Stimulated activated CD4-positive, alpha-beta T cell treated with anti-CD3 and anti-CD28 coated beads, Interleukin-1b, Interleukin-23, amount 100 ng/mL, for 48 hours (primary cell): ENCODE results near the gene QRFP.

Experiments
- DNase-seq: peaks from one replicate; pipeline ENCODE4 v3.0.0-alpha.2; 2020

QRFP gene

DNA sequence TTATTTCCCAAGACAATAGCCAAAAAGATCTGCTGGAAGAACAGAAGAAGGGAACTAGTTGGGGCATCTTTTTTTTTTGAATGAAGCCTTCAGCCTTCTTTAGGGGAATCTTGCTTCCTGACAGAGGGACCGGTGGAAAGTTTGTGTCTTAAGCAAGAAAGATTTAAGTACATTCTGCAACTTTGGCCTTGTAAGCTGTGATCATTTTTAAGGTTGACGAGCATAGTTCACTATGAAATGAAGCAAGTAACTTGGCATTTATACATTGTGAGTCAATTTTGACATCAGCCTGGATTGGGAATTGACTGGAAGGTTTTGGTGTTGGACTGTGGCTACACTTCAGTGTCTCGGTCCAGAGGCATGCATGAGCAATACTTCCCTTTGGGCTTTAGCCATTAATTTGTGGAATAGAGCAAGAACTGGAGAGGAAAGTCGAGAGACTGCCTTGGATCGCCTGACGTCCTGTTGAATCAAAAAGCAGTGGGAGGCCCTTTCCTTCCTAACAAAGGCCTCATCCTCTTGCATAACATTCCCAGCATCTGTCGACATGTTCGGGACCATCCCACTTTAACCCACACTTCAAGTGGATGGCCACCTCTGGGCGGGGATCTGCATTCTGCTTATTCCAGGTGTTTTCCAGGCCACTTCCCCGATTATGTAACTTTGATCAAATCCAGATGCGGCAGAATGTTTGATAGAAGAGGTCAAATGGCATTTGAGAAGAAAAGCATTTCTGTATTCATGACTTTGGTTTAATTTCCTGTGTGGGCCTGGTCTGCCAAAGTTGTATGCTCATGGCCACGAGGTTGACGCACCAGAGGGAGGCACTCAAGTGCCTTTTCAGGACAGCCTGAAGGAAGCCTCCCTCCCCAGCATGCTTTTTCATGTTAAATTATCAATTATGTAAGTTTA, 49.0 kb downstream of the QRFP start:
- no peak for DNase-seq

DNA sequence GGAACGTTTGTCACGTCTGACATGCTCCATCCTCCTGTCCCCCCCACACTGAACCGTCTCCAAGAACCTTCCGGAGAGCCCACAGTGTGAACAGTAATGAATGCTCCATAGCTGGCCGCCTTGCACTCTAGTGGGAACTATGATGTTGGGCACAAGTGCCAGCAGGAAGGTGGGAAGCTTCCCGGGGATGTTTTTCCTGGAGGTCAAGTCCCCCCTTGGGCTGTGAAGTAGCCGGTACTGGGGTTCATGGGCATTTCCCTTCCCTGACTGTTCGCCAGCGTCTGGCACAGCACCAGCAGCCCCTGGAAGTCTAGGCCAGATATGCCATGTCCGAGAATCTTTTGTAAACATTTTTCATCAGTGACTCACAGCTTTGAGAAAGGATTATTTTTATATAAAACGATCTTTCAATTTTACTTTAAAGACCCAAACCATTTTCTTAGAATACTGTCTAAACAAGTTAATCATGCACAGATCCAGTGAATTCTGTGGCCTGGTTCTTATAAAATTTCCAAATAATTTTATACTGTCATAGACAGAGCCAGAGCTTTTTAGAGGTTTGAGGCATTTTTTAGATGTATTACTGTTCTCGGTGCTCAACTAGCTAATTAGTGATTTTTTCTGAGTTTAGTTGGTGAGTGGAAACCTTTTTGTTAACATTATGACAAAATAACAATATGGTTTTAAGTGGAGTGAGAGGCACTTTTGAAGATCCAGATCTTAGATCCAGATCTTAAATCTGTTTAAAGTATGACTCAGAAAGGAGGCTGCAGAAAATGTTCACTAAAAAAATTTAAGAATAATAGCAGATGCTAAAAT, 49.9 kb downstream of the QRFP start:
- DNase-seq = no peak

DNA sequence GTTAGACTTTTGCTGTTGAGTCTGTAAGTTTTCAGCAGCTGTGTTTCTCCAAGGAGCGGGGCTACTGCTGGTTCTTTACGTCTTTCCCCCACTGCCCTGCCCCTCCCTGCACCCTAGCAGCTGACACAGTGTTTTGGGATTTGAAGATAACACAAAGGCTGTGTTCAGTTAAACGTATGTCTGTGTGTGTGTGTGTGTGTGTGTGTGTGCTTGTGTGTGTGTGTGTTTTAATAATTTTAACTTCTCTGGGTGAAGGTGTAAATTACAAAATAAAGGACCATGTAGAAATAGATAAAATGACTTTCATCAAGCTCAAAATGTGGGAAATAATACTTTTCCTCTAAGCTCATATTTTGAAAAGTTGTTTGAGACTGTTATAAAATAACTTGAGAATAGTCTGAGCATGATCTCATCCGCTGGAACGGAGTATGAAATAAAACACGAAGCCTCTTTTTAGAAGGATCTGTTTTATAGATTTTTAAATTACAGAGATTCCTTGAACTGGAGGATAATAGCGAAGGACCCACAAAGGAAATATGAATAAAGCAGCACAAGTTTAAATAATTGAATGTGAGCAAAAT, 50.6 kb downstream of the QRFP start:
- no peak for DNase-seq

DNA sequence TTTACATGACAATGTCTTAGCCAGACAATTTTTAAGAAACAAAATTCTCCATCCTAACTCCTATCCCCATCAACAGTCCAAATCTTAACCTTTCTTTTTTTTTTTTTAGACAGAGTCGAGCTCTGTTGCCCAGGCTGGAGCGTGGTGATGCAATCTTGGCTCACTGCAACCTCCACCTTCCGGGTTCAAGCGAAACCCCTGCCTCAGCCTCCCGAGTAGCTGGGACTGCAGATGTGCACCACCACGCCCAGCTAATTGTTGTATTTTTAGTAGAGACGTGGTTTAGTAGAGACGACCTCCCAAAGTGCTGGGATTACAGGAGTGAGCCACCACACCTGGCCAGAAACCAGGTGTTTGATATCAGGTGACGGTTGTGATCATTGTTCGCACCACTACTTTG, 51.4 kb downstream of the QRFP start:
- no peak for DNase-seq

DNA sequence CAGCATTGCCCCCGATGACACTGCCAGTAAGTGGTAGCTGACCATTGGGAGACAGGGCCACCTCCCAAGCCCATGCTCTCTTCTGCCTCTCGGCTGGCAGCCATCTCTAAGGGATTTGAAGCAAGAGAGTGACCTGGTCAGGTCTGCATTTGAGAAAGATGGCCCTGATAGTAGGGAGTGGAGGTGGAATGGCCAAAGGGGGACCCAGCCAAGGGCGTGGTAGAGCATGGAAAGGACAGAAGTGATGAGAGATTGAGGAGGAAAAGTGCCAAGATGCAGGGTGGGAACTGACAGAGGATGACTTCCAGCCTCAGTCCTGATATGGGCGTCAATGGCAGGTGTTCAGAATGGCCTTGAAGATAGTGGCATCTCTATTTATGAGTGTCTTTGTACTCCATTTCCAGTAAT, 52.6 kb downstream of the QRFP start:
- DNase-seq = no peak

DNA sequence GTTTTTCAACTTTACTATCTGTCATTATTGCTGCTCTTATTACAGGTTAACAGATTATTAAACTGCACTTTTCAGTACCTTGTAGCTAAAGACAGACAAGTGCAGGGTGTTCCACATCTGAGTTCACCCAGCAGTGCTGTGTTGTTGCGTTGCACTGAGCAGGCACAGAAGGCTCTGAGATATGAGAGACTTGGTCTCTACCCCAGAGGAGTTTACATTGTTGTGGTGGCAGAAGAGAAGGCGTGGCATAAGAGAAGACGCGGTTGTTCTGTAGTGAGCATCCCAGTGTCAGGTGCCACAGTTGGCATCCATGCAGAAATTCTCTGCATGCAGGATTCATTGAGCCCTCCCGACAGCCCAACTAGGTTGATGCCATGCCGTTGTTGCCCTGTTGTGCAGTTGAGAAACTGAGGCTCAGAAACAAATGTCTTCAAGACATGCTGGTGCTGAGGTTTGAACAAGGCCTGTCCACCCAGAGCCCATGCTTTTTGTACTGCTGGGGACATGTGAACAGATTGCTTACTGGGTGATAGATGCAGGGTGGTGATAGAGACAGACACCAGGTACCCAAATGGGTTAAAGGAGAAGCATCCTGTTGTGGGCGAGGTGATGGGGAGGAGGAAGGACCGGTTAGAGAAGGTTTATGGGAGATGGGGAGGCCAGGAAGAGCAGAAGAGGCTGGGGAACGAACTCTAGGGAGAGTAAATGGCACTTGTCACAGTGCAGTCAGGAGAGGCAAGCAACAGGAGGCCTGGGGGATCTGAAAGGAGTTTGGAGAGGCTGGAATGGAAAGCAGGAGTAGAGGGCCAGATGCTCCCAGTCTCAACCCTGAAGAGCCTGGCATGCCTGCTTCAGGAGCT, 53.3 kb downstream of the QRFP start:
- no peak for DNase-seq
